Lower leg skin (tissue), 3 donors: ENCODE measurements around the gene CDH22.

ENCODE experiments used
- CTCF ChIP-seq, 3 donors: fragments of 450-650 bp; IDR thresholded peaks; one replicate each; pipeline ENCODE4 v1.5.1; 2016; ENCODE audit warnings: antibody characterized with exemption in 3 of 3, mild to moderate bottlenecking in 3 of 3, moderate library complexity in 2 of 3
- POLR2A ChIP-seq, 2 donors: fragments of 450-650 bp; IDR thresholded peaks; one replicate each; pipeline ENCODE4 v1.6.1; 2016 to 2017; ENCODE audit warnings: antibody characterized with exemption in 2 of 2, mild to moderate bottlenecking in 1 of 2, moderate library complexity in 1 of 2

GRCh38 chr20:46357030-46357514 is 48.8 kb upstream of the CDH22 start:
- no peak for TF ChIP-seq CTCF (IDR thresholded peaks at IDR 0.05)
- no peak for TF ChIP-seq POLR2A (IDR thresholded peaks at IDR 0.05)
